ENCODE measurements around the gene KATNAL1.

Gene KATNAL1

GRCh38 chr13:30332456-30333143, 25.2 kb upstream of the KATNAL1 start:
- DNase-seq = no peak

GRCh38 chr13:30331331-30331771, 24.0 kb upstream of the KATNAL1 start:
- DNase-seq = peak; percentile 35

GRCh38 chr13:30329009-30329585, 21.7 kb upstream of the KATNAL1 start:
- DNase-seq = no peak

GRCh38 chr13:30325668-30326067, 18.3 kb upstream of the KATNAL1 start:
- no peak for DNase-seq

GRCh38 chr13:30323524-30323923, 16.2 kb upstream of the KATNAL1 start:
- DNase-seq = no peak

- no peak for DNase-seq
These were observed 15.1 kb upstream of the KATNAL1 start for GRCh38 chr13:30322428-30322827.

GRCh38 chr13:30321256-30321655, 13.9 kb upstream of the KATNAL1 start:
- no peak for DNase-seq

- DNase-seq = no peak
These were observed 12.3 kb upstream of the KATNAL1 start for GRCh38 chr13:30319655-30320054.

- no peak for DNase-seq
These were observed 11.8 kb upstream of the KATNAL1 start for GRCh38 chr13:30319130-30319529.

- DNase-seq = no peak
These were observed 10.7 kb upstream of the KATNAL1 start for GRCh38 chr13:30318026-30318425.

GRCh38 chr13:30314562-30314961, 7.2 kb upstream of the KATNAL1 start:
- no peak for DNase-seq

GRCh38 chr13:30314069-30314468, 6.7 kb upstream of the KATNAL1 start:
- DNase-seq = no peak

- no peak for DNase-seq
These were observed 6.0 kb upstream of the KATNAL1 start for GRCh38 chr13:30313311-30313710.

GRCh38 chr13:30312904-30313303, 5.6 kb upstream of the KATNAL1 start:
- no peak for DNase-seq

GRCh38 chr13:30308548-30308947, 1.2 kb upstream of the KATNAL1 start:
- no peak for DNase-seq

GRCh38 chr13:30307971-30308290, 580 bp upstream of the KATNAL1 start:
- no peak for DNase-seq

- DNase-seq = peak; percentile 95
These were observed 573 bp downstream of the KATNAL1 start for GRCh38 chr13:30306762-30307193.

- no peak for DNase-seq
These were observed 1.8 kb downstream of the KATNAL1 start for GRCh38 chr13:30305456-30305970.

- no peak for DNase-seq
These were observed 4.1 kb downstream of the KATNAL1 start for GRCh38 chr13:30303269-30303668.

GRCh38 chr13:30301827-30302226, 5.5 kb downstream of the KATNAL1 start:
- no peak for DNase-seq

- no peak for DNase-seq
These were observed 6.8 kb downstream of the KATNAL1 start for GRCh38 chr13:30300596-30300995.

- no peak for DNase-seq
These were observed 7.6 kb downstream of the KATNAL1 start for GRCh38 chr13:30299786-30300185.

- DNase-seq = no peak
These were observed 12.2 kb downstream of the KATNAL1 start for GRCh38 chr13:30295116-30295515.

GRCh38 chr13:30294004-30294403, 13.3 kb downstream of the KATNAL1 start:
- no peak for DNase-seq

GRCh38 chr13:30292325-30292724, 15.0 kb downstream of the KATNAL1 start:
- DNase-seq = no peak

All from right hindlimb (tissue), 1 donor.